AG10803 (cell line): ENCODE measurements around the gene TLL1.
A peak's percentile ranks its signal among the peaks of the same experiment; 100 is the strongest.

Experiments
- DNase-seq: peaks from one replicate; pipeline ENCODE4 v3.0.0; 2010; ENCODE audit warnings: low read depth
- H3K4me3 ChIP-seq: 2 replicates; pipeline ENCODE4 v1.5.1; 2011; ENCODE audit warnings: mild to moderate bottlenecking, low read length, control low read depth
- CTCF ChIP-seq: conservative IDR thresholded peaks from 2 replicates; pipeline ENCODE4 v1.5.1; 2011; ENCODE audit warnings: mild to moderate bottlenecking, low read length, control low read depth, inconsistent platforms

TLL1 gene

GRCh38 chr4:166143227-166143626 is 270.2 kb downstream of the TLL1 start:
- H3K4me3 ChIP-seq = no peak overlapping the region
- peak; percentile 5 for DNase-seq
- no peak for TF ChIP-seq CTCF

GRCh38 chr4:166144607-166145006 is 271.6 kb downstream of the TLL1 start:
- no peak for TF ChIP-seq CTCF
- no peak for DNase-seq
- no peak overlapping the region for H3K4me3 ChIP-seq

GRCh38 chr4:166146806-166147540 is 273.9 kb downstream of the TLL1 start:
- H3K4me3 ChIP-seq = no peak overlapping the region
- no peak for TF ChIP-seq CTCF
- no peak for DNase-seq
